HepG2 (cell line): ENCODE results near the gene GZF1. TPM values are rescaled to one million over a fixed set of nuclear protein-coding genes. Genes with fewer than 3 reads are reported as not detected.
A peak's percentile ranks its signal among the peaks of the same experiment; 100 is the strongest.

Source experiments
- ATM ChIP-seq: fragments of 450-650 bp; IDR thresholded peaks from 2 replicates; pipeline ENCODE4 v1.7.1; 2017; ENCODE audit warnings: mild to moderate bottlenecking, borderline replicate concordance
- FOXA1 ChIP-seq, 2 experiments: fragments of 450-650 bp in 1 of 2; sonication (generic) in 1 of 2; formaldehyde crosslinking in 1 of 2; IDR thresholded peaks; 2 replicates each; pipeline versions ENCODE4 v1.4.0 to v1.6.1; 2016 to 2020; ENCODE audit warnings: missing genetic modification reagents in 1 of 2
- HNRNPUL1 ChIP-seq: fragments of 200-400 bp; formaldehyde crosslinking; IDR thresholded peaks from 2 replicates; pipeline ENCODE4 v1.6.1; 2017; ENCODE audit warnings: low read depth, mild to moderate bottlenecking, low read length, moderate library complexity
- MXD4 ChIP-seq: IDR thresholded peaks from 2 replicates; pipeline ENCODE4 v1.6.1; 2016; ENCODE audit warnings: mild to moderate bottlenecking, missing biosample characterization, missing genetic modification reagents
- NFATC3 ChIP-seq: sonication (generic); formaldehyde crosslinking; IDR thresholded peaks from 2 replicates; pipeline ENCODE4 v1.5.1; 2020; ENCODE audit warnings: mild to moderate bottlenecking, missing genetic modification reagents
- RORA ChIP-seq: sonication (generic); formaldehyde crosslinking; IDR thresholded peaks from 2 replicates; pipeline ENCODE4 v1.5.0; 2020; ENCODE audit warnings: mild to moderate bottlenecking, missing genetic modification reagents, moderate library complexity
- SMAD3 ChIP-seq: sonication (generic); formaldehyde crosslinking; IDR thresholded peaks from 2 replicates; pipeline ENCODE4 v1.4.0; 2020; ENCODE audit warnings: missing genetic modification reagents
- THAP11 ChIP-seq: IDR thresholded peaks from 2 replicates; pipeline ENCODE4 v1.6.1; 2016; ENCODE audit warnings: missing biosample characterization, missing genetic modification reagents
- U2AF2 ChIP-seq: fragments of 200-400 bp; formaldehyde crosslinking; IDR thresholded peaks from 2 replicates; pipeline ENCODE4 v1.6.1; 2017; ENCODE audit warnings: low read depth, mild to moderate bottlenecking, low read length
- ZMYM4 ChIP-seq: sonication (generic); formaldehyde crosslinking; IDR thresholded peaks from 2 replicates; pipeline ENCODE4 v1.8.1; 2023; ENCODE audit warnings: mild to moderate bottlenecking, missing genetic modification reagents
- ZNF333 ChIP-seq: sonication (generic); formaldehyde crosslinking; IDR thresholded peaks from 2 replicates; pipeline ENCODE4 v1.4.0; 2020; ENCODE audit warnings: mild to moderate bottlenecking, missing genetic modification reagents, borderline replicate concordance
- polyA plus RNA-seq, 8 experiments: library from polyadenylated mRNA; depleted of rRNA in 3 of 8; stranded (reverse) in 7 of 8; unstranded in 1 of 8; fragments of >200 nt; fragmentation: Illumina TruSeq in 4 of 8; extraction: Trizol in 4 of 8; gene quantifications; 2 replicates each; pipeline versions ENCODE4 v1.2.1 to v1.2.3, GENCODE V29; 2011 to 2016; ENCODE audit warnings: low read depth in 4 of 8, missing spikeins in 1 of 8, mixed read lengths in 1 of 8; ENCODE audit not compliant: insufficient read depth in 1 of 8
- total RNA-seq, 5 experiments: library from RNA; depleted of rRNA; stranded (reverse); fragments of >200 nt; fragmentation: Illumina TruSeq; extraction: Trizol; gene quantifications; 2 replicates each; pipeline ENCODE4 v1.2.3, GENCODE V29; 2016; ENCODE audit warnings: low read depth in 1 of 5
- TF ChIP-seq, protein P1 (sequence below): sonication (generic); formaldehyde crosslinking; IDR thresholded peaks from 2 replicates; pipeline ENCODE4 v1.4.0; 2020; ENCODE audit warnings: mild to moderate bottlenecking, missing genetic modification reagents, borderline replicate concordance
- TF ChIP-seq, protein P2 (sequence below): sonication (generic); formaldehyde crosslinking; IDR thresholded peaks from 2 replicates; pipeline ENCODE4 v1.4.0; 2020; ENCODE audit warnings: missing genetic modification reagents
- TF ChIP-seq, protein P3 (sequence below): IDR thresholded peaks from 2 replicates; pipeline ENCODE4 v1.6.1; 2012; ENCODE audit warnings: low read depth, low read length, improper control_type of control experiment
- TF ChIP-seq, protein P4 (sequence below): sonication (generic); formaldehyde crosslinking; IDR thresholded peaks from 2 replicates; pipeline ENCODE4 v1.8.0; 2022; ENCODE audit warnings: missing genetic modification reagents, mild to moderate bottlenecking, borderline replicate concordance
- TF ChIP-seq, protein P5 (sequence below): sonication (generic); formaldehyde crosslinking; IDR thresholded peaks from 2 replicates; pipeline ENCODE4 v1.4.0; 2020; ENCODE audit warnings: missing genetic modification reagents
- TF ChIP-seq, protein P6 (sequence below): sonication (generic); formaldehyde crosslinking; conservative IDR thresholded peaks from 2 replicates; pipeline ENCODE4 v1.5.0; 2020; ENCODE audit warnings: missing genetic modification reagents

GZF1 gene
- total and polyA plus RNA-seq, 2 of the 13 experiments (the other 11 are each of a cell fraction or from before 2014, with no cell fraction given) = 16.9 to 26.0 TPM

GRCh38 chr20:23350196-23350903, 11.6 kb upstream of the GZF1 start, which contains the start of gene NXT1 (continued):
- TF ChIP-seq, protein P1, sequence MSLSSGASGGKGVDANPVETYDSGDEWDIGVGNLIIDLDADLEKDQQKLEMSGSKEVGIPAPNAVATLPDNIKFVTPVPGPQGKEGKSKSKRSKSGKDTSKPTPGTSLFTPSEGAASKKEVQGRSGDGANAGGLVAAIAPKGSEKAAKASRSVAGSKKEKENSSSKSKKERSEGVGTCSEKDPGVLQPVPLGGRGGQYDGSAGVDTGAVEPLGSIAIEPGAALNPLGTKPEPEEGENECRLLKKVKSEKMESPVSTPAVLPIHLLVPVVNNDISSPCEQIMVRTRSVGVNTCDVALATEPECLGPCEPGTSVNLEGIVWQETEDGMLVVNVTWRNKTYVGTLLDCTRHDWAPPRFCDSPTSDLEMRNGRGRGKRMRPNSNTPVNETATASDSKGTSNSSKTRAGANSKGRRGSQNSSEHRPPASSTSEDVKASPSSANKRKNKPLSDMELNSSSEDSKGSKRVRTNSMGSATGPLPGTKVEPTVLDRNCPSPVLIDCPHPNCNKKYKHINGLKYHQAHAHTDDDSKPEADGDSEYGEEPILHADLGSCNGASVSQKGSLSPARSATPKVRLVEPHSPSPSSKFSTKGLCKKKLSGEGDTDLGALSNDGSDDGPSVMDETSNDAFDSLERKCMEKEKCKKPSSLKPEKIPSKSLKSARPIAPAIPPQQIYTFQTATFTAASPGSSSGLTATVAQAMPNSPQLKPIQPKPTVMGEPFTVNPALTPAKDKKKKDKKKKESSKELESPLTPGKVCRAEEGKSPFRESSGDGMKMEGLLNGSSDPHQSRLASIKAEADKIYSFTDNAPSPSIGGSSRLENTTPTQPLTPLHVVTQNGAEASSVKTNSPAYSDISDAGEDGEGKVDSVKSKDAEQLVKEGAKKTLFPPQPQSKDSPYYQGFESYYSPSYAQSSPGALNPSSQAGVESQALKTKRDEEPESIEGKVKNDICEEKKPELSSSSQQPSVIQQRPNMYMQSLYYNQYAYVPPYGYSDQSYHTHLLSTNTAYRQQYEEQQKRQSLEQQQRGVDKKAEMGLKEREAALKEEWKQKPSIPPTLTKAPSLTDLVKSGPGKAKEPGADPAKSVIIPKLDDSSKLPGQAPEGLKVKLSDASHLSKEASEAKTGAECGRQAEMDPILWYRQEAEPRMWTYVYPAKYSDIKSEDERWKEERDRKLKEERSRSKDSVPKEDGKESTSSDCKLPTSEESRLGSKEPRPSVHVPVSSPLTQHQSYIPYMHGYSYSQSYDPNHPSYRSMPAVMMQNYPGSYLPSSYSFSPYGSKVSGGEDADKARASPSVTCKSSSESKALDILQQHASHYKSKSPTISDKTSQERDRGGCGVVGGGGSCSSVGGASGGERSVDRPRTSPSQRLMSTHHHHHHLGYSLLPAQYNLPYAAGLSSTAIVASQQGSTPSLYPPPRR (CRISPR knock-in tag) = peak; percentile 31; the same call in 1 of the 2 replicates
- TF ChIP-seq ZMYM4 (CRISPR knock-in tag) (peak; percentile 80), MXD4 (peak; percentile 59), FOXA1 (IDR thresholded peaks at IDR 0.05) (no peak), FOXA1 (CRISPR knock-in tag; IDR thresholded peaks at IDR 0.05) (peak; percentile 9; the same call in 1 of the 2 replicates), ZNF333 (CRISPR knock-in tag) (no peak; the same call in 1 of the 2 replicates), ATM (no peak), U2AF2 (0 out of 2 replicates have a peak, but pooled peaks have one; percentile 77), SMAD3 (CRISPR knock-in tag) (0 out of 2 replicates have a peak, but pooled peaks have one; percentile 14), RORA (CRISPR knock-in tag) (no peak), HNRNPUL1 (no peak), NFATC3 (no peak), THAP11 (CRISPR knock-in tag) (peak; percentile 92)
- TF ChIP-seq, protein P2, sequence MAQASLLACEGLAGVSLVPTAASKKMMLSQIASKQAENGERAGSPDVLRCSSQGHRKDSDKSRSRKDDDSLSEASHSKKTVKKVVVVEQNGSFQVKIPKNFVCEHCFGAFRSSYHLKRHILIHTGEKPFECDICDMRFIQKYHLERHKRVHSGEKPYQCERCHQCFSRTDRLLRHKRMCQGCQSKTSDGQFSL = no peak; the same call in 1 of the 2 replicates
- TF ChIP-seq, protein P3, sequence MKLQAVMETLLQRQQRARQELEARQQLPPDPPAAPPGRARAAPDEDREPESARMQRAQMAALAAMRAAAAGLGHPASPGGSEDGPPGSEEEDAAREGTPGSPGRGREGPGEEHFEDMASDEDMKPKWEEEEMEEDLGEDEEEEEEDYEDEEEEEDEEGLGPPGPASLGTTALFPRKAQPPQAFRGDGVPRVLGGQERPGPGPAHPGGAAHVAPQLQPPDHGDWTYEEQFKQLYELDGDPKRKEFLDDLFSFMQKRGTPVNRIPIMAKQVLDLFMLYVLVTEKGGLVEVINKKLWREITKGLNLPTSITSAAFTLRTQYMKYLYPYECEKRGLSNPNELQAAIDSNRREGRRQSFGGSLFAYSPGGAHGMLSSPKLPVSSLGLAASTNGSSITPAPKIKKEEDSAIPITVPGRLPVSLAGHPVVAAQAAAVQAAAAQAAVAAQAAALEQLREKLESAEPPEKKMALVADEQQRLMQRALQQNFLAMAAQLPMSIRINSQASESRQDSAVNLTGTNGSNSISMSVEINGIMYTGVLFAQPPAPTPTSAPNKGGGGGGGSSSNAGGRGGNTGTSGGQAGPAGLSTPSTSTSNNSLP = no peak
- TF ChIP-seq, protein P4, sequence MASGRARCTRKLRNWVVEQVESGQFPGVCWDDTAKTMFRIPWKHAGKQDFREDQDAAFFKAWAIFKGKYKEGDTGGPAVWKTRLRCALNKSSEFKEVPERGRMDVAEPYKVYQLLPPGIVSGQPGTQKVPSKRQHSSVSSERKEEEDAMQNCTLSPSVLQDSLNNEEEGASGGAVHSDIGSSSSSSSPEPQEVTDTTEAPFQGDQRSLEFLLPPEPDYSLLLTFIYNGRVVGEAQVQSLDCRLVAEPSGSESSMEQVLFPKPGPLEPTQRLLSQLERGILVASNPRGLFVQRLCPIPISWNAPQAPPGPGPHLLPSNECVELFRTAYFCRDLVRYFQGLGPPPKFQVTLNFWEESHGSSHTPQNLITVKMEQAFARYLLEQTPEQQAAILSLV = peak; percentile 93
- TF ChIP-seq, protein P5, sequence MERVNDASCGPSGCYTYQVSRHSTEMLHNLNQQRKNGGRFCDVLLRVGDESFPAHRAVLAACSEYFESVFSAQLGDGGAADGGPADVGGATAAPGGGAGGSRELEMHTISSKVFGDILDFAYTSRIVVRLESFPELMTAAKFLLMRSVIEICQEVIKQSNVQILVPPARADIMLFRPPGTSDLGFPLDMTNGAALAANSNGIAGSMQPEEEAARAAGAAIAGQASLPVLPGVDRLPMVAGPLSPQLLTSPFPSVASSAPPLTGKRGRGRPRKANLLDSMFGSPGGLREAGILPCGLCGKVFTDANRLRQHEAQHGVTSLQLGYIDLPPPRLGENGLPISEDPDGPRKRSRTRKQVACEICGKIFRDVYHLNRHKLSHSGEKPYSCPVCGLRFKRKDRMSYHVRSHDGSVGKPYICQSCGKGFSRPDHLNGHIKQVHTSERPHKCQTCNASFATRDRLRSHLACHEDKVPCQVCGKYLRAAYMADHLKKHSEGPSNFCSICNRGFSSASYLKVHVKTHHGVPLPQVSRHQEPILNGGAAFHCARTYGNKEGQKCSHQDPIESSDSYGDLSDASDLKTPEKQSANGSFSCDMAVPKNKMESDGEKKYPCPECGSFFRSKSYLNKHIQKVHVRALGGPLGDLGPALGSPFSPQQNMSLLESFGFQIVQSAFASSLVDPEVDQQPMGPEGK (CRISPR knock-in tag) = 0 out of 2 replicates have a peak, but pooled peaks have one; percentile 27
- TF ChIP-seq, protein P6, sequence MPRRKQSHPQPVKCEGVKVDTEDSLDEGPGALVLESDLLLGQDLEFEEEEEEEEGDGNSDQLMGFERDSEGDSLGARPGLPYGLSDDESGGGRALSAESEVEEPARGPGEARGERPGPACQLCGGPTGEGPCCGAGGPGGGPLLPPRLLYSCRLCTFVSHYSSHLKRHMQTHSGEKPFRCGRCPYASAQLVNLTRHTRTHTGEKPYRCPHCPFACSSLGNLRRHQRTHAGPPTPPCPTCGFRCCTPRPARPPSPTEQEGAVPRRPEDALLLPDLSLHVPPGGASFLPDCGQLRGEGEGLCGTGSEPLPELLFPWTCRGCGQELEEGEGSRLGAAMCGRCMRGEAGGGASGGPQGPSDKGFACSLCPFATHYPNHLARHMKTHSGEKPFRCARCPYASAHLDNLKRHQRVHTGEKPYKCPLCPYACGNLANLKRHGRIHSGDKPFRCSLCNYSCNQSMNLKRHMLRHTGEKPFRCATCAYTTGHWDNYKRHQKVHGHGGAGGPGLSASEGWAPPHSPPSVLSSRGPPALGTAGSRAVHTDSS (CRISPR knock-in tag) = no peak
